ENCODE measurements around the gene ZNF444.

DNA sequence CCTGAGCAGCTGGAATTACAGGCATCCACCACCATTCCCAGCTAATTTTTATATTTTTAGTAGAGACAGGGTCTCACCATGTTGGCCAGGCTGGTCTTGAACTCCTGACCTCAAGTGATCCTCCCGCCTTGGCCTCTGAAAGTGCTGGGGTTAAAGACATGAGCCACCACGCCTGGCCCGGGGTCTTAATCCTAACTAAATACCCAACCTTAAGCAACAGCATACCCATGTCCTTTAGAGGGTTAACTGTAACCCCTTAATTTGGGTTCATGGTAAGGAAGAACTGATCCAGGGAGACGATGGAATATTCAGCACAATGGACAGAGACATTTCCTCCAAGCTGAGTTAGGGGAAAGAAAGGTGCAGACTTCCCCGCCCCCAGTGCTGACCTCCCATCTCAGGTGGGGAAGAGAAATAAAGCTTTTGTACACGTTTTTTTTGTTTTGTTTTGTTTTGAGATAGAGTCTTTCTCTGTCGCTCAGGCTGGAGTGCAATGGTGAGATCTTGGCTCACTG lies 26.0 kb downstream of the ZNF444 start:
- TF ChIP-seq GATA2 (IDR thresholded peaks at IDR 0.05; ENCODE audit: low read depth, low read length): no peak
- TF ChIP-seq GATA3 (IDR thresholded peaks at IDR 0.05; ENCODE audit: low read depth, low read length): no peak

All from SH-SY5Y (cell line).